GM12873 (cell line): ENCODE measurements around the gene STX4.

Experiments
- CTCF ChIP-seq: IDR thresholded peaks from 2 replicates; pipeline ENCODE4 v1.5.1; 2012; ENCODE audit warnings: low read depth, mild to moderate bottlenecking, moderate library complexity, low read length, control low read depth; ENCODE audit not compliant: insufficient read depth; ENCODE audit errors: missing control alignments

Gene STX4

GRCh38 chr16:31071861-31072260 lies 38.5 kb downstream of the STX4 start:
- no peak for TF ChIP-seq CTCF

- no peak for TF ChIP-seq CTCF
Measured at GRCh38 chr16:31072540-31073141, 39.3 kb downstream of the STX4 start.

- TF ChIP-seq CTCF = no peak
Measured at GRCh38 chr16:31073142-31073969, 40.0 kb downstream of the STX4 start.

- TF ChIP-seq CTCF = no peak
Measured at GRCh38 chr16:31073970-31074813, 40.8 kb downstream of the STX4 start, which contains the start of the genes ZNF646 and ZNF668. Gene ZNF646, plus strand, starts transcription at chr16:31074422. Its CDS starts 1,903 bp downstream, at chr16:31076325. Gene ZNF668, minus strand, starts transcription at chr16:31074240. Its CDS starts 9,781 bp downstream, at chr16:31064459.

- TF ChIP-seq CTCF = no peak
Measured at GRCh38 chr16:31074814-31075183, 41.4 kb downstream of the STX4 start.

GRCh38 chr16:31076319-31076718 lies 43.0 kb downstream of the STX4 start:
- TF ChIP-seq CTCF = no peak

GRCh38 chr16:31077024-31077423 lies 43.7 kb downstream of the STX4 start:
- TF ChIP-seq CTCF = no peak
